ENCODE data around the gene NTRK2.

NTRK2 gene

GRCh38 chr9:84669288-84670137 is at the start of gene NTRK2:
Gene NTRK2, plus strand, starts transcription at chr9:84669729. Its CDS starts 1,020 bp downstream, at chr9:84670749.
- peak within 1 kb of the TSS; percentile 58 to 68 for H3K4me3 Mint-ChIP-seq
- H3K9me3 Mint-ChIP-seq = peaks cover 0 to 8% of the 10 kb centered on the region in 2 donors
- peaks cover 24% of the 10 kb centered on the region for H3K4me1 Mint-ChIP-seq
- no peak within 1 kb of the TSS for H3K27ac Mint-ChIP-seq
- DNase-seq = peak in 1 of 2 donors; percentile 12
- ATAC-seq = peak; percentile 35
- H3K27me3 Mint-ChIP-seq = peaks cover 76% of the 10 kb centered on the region

- H3K4me1 Mint-ChIP-seq = no peaks in the 10 kb centered on the region
- no peaks in the 10 kb centered on the region for H3K27me3 Mint-ChIP-seq
- no peak overlapping the region for H3K4me3 Mint-ChIP-seq
- H3K27ac Mint-ChIP-seq = no peak overlapping the region
- DNase-seq = no peak
- no peaks in the 10 kb centered on the region for H3K9me3 Mint-ChIP-seq
- no peak for ATAC-seq
These were observed 49.2 kb upstream of the NTRK2 start for GRCh38 chr9:84620338-84620737.

GRCh38 chr9:84621811-84622210 is 47.7 kb upstream of the NTRK2 start:
- DNase-seq = no peak
- no peak overlapping the region for H3K27ac Mint-ChIP-seq
- no peaks in the 10 kb centered on the region for H3K27me3 Mint-ChIP-seq
- no peak overlapping the region for H3K4me3 Mint-ChIP-seq
- H3K4me1 Mint-ChIP-seq = no peaks in the 10 kb centered on the region
- ATAC-seq = no peak
- no peaks in the 10 kb centered on the region for H3K9me3 Mint-ChIP-seq

- ATAC-seq (no peak), DNase-seq (no peak)
- Mint-ChIP-seq H3K27me3 (no peaks in the 10 kb centered on the region), H3K27ac (no peak overlapping the region), H3K4me3 (no peak overlapping the region), H3K9me3 (no peaks in the 10 kb centered on the region), H3K4me1 (no peaks in the 10 kb centered on the region)
These were observed 46.5 kb upstream of the NTRK2 start for GRCh38 chr9:84622981-84623380.

- Mint-ChIP-seq H3K4me1 (no peaks in the 10 kb centered on the region), H3K27ac (no peak overlapping the region), H3K4me3 (no peak overlapping the region), H3K9me3 (peaks cover 0 to 3% of the 10 kb centered on the region in 2 donors), H3K27me3 (peaks cover 9% of the 10 kb centered on the region)
- DNase-seq = no peak
- no peak for ATAC-seq
These were observed 33.1 kb upstream of the NTRK2 start for GRCh38 chr9:84636436-84636835.

- Mint-ChIP-seq H3K9me3 (peaks cover 0 to 5% of the 10 kb centered on the region in 2 donors), H3K27ac (no peak overlapping the region), H3K27me3 (no peaks in the 10 kb centered on the region), H3K4me3 (no peak overlapping the region), H3K4me1 (no peaks in the 10 kb centered on the region)
- DNase-seq (no peak), ATAC-seq (no peak)
These were observed 26.9 kb upstream of the NTRK2 start for GRCh38 chr9:84642553-84643141.

- Mint-ChIP-seq H3K27me3 (peaks cover 9% of the 10 kb centered on the region), H3K4me1 (no peaks in the 10 kb centered on the region), H3K27ac (no peak overlapping the region), H3K9me3 (no peaks in the 10 kb centered on the region), H3K4me3 (no peak overlapping the region)
- DNase-seq = no peak
- no peak for ATAC-seq
These were observed 21.8 kb upstream of the NTRK2 start for GRCh38 chr9:84647699-84648098.

- DNase-seq (no peak), ATAC-seq (no peak)
- no peak overlapping the region for H3K27ac Mint-ChIP-seq
- H3K27me3 Mint-ChIP-seq = peaks cover 9% of the 10 kb centered on the region
- H3K4me3 Mint-ChIP-seq = no peak overlapping the region
- no peaks in the 10 kb centered on the region for H3K4me1 Mint-ChIP-seq
- H3K9me3 Mint-ChIP-seq = no peaks in the 10 kb centered on the region
These were observed 16.9 kb upstream of the NTRK2 start for GRCh38 chr9:84652496-84653120.

GRCh38 chr9:84655447-84655846 is 14.1 kb upstream of the NTRK2 start:
- peaks cover 9% of the 10 kb centered on the region for H3K27me3 Mint-ChIP-seq

GRCh38 chr9:84659313-84659712 is 10.2 kb upstream of the NTRK2 start:
- Mint-ChIP-seq H3K27me3 (no peaks in the 10 kb centered on the region), H3K9me3 (no peaks in the 10 kb centered on the region), H3K4me3 (no peak overlapping the region), H3K27ac (no peak overlapping the region), H3K4me1 (no peaks in the 10 kb centered on the region)
- no peak for ATAC-seq
- DNase-seq = no peak

More at GRCh38 chr9:84655447-84655846, 14.1 kb upstream of the NTRK2 start:
- Mint-ChIP-seq H3K27ac (no peak overlapping the region), H3K4me3 (no peak overlapping the region), H3K4me1 (no peaks in the 10 kb centered on the region), H3K9me3 (no peaks in the 10 kb centered on the region)
- ATAC-seq = no peak
- no peak for DNase-seq

- no peaks in the 10 kb centered on the region for H3K4me1 Mint-ChIP-seq
- no peaks in the 10 kb centered on the region for H3K9me3 Mint-ChIP-seq
- H3K27me3 Mint-ChIP-seq = no peaks in the 10 kb centered on the region
- no peak for DNase-seq
- ATAC-seq = no peak
- no peak overlapping the region for H3K4me3 Mint-ChIP-seq
- H3K27ac Mint-ChIP-seq = no peak overlapping the region
These were observed 9.8 kb upstream of the NTRK2 start for GRCh38 chr9:84659773-84660172.

GRCh38 chr9:84667571-84668195 is 1.8 kb upstream of the NTRK2 start:
- H3K9me3 Mint-ChIP-seq = peaks cover 0 to 8% of the 10 kb centered on the region in 2 donors
- H3K4me3 Mint-ChIP-seq = peak overlapping the region; percentile 36 to 58
- H3K27ac Mint-ChIP-seq = no peak overlapping the region
- peaks cover 71% of the 10 kb centered on the region for H3K27me3 Mint-ChIP-seq
- no peak for ATAC-seq
- no peak for DNase-seq
- H3K4me1 Mint-ChIP-seq = peaks cover 24% of the 10 kb centered on the region

GRCh38 chr9:84668196-84669012 is 1.1 kb upstream of the NTRK2 start:
- DNase-seq (peak; percentile 27 to 53), ATAC-seq (peak; percentile 86)
- Mint-ChIP-seq H3K4me1 (peaks cover 24% of the 10 kb centered on the region), H3K27me3 (peaks cover 76% of the 10 kb centered on the region), H3K4me3 (peak overlapping the region; percentile 58 to 68), H3K9me3 (peaks cover 0 to 8% of the 10 kb centered on the region in 2 donors), H3K27ac (no peak overlapping the region)

- Mint-ChIP-seq H3K4me1 (peaks cover 24% of the 10 kb centered on the region), H3K27me3 (peaks cover 76% of the 10 kb centered on the region), H3K9me3 (peaks cover 0 to 8% of the 10 kb centered on the region in 2 donors), H3K4me3 (peak overlapping the region; percentile 47 to 58), H3K27ac (no peak overlapping the region)
- DNase-seq = no peak
- no peak for ATAC-seq
These were observed 579 bp upstream of the NTRK2 start for GRCh38 chr9:84669013-84669287.

Measured in stimulated activated naive CD8-positive, alpha-beta T cell treated with anti-CD3 and anti-CD28 coated beads, Interleukin-15, amount 100 ng/mL, for 72 hours (primary cell).